Measurements from ENCODE around the gene COP1.

Gene COP1

DNA sequence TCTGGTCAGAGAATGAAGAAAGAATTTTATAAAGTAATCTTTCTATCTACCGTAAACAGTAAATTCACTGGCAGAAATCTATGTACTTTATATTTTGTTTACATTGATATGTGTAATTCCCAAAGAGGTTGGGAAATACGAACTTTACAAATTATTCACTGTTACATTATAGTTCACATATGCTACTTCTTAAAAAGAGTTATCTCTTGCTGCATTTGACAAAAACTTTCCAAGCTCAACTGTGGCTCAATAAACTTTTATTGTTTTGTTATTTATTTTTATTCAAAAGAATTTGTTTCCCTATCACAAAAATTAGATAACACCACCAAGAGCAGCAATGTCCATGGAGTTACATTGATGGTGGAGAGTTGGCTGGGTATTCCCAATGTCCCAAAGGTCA lies 262.5 kb downstream of the COP1 start:
- no peak for DNase-seq

DNA sequence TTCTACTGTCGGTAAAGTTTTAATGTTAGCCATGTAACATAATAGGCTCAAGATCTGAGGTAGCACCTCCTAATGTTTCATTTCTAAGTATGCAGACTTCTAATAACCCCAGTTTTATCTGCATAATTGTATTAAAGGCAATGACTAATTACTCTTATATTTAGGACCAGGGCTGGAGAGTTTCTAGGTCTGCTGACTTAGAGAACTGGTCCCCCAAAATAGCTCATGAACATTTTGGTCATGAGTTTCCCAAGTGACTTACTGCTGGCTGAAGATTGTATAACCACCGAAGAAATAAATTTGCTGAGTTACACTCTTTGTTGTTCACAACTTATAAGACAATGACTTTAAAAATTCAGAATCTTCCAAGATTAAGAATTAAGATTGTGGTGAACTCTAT lies 265.9 kb downstream of the COP1 start:
- DNase-seq = no peak

DNA sequence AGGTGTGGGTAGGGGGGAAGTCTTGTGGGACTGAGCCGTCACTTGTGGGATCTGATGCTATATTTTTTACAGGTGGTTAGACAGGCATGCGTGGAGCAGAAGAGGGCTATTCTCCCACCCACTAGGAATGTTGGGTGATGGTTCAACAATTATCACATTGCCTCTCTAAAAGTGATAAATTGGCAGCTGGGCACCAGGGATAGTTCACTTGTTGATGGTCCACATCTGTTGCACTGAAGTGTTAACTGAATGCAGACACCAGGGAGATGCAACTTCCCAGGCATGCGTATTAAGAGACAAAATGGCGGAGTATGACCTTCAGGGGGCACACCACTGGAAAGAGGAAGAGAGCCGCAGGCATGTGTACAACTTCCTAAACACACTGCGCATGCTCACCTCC lies 270.4 kb downstream of the COP1 start:
- no peak for DNase-seq

DNA sequence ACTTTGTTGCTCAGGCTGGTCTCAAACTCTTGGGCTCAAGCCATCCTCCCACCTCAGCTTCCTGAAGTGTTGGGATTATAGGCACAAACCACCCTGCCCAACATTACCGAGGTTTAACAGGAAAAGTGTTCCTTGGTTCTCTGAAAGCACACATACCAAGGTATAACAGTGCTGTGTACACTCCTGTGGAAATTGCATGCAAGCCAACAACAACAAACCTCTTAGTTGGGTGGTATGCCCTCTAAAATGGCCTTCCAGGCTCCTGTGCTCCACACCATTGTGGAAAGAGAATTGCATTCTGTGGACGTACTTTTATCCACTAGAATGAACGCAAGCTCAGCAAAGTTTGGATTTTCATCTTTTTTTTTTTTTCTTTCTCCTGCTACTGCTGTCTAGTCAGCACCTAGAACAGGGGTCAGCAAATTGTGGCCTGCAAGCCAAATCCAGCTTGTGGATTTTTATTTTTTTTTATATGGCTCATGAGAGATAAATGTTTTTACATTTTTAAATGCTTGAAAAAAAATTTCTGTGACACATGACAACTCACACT lies 271.4 kb downstream of the COP1 start:
- no peak for DNase-seq

DNA sequence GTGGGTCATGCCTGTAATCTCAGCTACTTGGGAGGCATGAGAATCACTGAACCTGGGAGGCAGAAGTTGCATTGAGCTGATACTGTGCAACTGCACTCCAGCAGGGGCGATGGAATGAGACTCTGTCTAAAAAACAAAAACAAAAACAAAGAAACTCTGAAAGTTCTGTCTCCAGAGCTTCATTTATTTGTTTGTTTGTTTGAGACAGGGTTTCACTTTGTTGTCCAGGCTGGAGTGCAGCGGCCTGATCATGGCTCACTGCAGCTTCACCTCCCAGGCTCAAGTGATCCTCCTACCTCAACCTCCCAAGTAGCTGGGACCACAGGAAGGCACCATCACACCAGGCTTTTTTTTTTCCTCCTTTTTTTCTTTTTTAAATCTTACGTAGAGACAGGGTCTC lies 271.9 kb downstream of the COP1 start:
- no peak for DNase-seq

DNA sequence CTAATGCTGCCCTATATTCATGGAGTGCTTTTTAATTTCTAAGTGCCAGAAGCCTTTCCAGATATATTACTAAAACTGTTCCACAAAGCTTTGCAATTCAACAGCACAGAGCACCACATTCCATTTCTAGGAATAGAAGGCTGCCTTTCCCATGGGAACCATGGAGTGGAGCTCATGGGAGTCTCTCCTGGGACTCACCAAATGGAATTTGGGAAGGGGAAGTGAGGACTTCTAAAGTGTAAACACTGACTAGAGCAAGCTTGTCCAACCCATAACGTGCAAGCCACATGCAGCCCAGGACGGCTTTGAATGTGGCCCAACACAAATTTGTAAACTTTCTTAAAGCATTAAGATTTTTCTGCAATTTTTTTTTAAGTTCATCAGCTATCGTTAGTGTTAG lies 273.3 kb downstream of the COP1 start:
- no peak for DNase-seq

DNA sequence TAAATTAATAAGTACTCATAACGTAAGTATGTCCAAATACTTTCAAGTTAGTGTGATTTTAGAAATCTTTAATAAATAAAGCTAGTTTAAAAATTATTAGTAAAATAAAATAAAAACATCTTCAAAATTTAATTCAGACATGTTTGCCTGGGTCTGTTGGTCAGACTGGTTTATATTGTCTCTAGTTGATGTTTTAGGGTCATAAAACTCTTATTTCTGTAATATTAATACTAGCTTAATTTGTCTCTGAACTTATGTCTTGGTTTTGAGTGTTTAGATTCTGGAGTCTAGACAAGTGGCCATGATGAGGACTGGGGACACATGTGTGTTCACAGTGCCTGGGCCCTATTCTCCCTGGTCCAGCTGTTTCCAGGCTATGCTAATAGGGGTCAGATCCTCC lies 279.1 kb downstream of the COP1 start:
- DNase-seq = no peak

DNA sequence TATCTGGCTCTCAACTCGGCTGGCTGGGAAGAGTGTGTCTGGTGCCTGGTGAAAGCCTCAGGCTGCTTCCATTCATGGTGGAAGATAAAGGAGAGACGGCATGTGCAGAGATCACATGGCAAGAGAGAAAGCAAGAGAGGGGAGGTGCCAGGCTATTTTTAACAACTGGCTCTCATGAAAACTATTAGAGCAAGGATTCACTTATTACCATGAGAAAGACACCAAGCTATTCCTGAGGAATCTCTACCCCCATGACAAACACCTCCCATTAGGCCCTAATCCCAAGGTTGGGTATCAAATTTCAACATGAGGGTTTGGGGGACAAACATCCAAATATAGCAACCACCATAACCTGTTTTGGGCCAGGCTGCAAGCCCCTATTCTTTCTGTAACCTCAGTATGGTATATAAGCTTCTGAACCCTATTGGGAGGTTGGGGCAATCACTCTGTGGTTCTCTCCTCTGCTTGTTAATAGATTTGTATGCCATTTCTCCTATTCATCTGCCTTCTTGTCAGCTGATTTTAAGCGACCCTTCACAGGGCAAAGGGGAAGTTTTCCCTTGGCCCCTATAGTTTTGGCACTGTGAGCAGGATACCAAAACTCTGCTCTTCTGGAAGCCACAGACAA lies 284.7 kb downstream of the COP1 start:
- no peak for DNase-seq

DNA sequence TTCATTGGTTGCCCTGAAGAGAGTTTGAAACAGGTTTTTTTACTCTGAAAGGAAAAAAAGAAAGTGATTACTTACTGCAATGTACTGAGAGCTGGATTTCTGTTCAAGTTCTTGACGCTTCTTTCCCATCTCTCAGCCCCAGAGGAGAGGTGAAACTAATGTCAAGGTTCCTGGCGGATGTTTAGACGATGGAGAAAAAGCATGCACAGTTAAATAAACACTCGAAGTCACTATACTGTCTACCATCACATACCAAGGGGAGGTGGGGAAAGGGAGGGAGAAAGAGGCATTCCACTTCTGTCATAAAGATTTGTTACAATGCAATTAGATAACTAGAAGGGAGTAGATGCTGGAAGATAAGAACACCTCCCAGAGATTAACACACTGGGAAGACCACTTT lies 286.7 kb downstream of the COP1 start:
- no peak for DNase-seq

DNA sequence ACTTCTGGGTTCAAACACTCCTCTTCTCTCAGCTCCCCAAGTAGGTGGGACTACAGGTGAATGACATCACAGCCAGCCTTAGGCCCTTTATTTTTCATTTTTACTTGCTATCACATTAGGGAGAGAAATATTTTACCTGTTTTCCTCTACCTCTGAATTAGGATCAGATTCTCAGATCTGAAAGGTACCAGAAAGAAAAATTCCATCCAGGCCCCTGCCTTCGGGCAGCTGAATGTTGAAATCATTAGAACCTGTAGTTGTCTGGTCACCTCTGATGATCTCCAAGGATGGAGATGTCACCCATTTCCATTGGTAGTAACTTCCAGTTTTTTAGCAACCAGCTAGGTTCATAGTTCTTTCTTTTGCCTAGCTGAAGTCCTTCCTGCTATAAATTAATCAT lies 288.1 kb downstream of the COP1 start:
- DNase-seq = no peak

DNA sequence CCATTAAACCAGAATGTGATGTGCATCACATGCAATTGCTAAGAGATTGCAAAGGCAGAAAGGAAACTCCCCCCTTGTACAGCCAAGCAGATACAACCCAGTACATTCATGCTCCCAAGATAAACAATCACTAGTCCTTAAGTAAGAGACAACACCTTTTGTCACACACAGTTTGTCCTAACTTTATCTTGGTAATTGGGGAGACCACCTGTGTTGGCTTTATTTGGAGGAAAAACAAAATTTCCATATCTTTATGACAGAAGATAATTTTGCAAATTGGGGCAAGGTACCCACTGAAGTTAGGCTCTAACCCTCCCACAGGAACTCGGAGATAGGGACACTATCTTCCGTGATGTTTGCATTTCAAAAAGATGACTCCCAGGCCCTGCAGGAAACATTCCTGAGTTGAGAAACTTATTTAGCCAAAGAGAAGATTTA lies 288.7 kb downstream of the COP1 start:
- DNase-seq = no peak

DNA sequence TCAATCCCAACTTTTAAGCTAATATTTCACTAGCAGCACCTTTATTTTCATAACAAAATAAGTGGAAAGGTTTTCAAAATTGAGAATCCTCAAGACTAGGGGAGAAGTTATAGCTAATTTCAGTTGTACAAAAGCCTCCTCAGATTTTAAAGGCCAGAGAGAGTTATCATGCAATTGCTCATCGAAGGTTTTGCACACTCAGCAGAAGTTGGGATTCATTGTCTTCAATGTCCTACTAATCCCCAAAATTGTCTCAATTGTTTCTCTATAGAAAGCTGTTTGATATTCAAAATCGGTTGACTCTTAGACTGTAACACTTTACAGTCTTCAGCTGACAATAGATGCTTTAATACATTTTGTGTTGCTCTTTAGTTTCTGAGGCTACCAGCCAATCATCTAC lies 293.0 kb downstream of the COP1 start:
- no peak for DNase-seq

DNA sequence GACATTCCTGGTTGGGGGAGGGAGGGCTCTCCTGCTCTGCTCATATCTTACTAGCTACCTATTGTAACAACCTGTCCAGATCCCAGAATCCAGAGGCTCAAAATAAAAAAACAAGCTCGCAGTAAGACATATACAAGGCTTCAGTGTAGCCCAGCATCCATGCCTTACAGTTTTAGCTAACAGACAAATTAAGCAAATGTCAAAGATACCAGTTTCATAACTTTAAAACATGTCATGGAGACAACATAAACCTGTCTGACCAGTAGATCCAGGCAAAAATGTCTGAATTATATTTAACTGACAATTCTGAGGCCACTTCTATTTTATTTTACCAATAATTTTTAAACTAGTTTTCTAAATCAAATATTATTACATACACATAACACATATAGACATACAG lies 295.9 kb downstream of the COP1 start:
- no peak for DNase-seq

DNA sequence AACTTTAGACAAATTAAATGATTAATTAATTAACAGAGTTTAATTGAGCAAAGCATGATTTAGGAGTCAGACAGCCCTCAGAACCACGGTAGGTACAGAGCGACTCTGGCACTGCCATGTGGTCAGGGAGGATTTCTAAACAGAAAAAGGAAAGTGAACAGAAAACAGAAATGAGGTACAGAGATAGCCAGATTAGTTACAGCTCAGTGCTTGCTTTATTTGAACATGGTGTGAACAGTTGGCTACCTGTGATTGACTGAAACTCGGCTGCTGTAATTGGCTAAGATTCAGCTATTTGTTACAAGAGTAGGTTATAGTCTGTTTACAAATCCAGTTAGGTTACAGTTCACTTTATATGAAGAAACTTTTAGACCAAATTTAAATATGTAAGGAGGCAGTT lies 300.7 kb downstream of the COP1 start:
- no peak for DNase-seq

DNA sequence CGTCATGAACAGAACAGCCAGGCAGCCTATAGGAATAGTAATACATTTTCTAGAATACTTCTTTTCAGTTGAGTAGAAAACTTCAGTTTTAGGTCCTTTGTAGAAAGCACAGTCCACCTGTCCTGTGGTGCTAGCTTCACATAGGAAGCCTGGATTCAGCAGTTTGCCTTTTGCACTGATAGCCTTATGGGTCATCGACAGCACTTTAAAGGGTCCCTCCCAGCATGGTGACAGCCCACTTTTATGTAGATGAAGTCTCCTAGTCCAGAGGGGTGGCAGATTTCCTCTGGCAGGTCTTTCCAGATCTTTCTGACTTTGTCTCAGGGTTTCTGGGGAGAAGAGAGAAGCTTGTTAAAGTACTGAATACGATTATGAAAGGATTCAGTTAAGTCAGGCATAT lies 302.3 kb downstream of the COP1 start:
- DNase-seq = no peak

DNA sequence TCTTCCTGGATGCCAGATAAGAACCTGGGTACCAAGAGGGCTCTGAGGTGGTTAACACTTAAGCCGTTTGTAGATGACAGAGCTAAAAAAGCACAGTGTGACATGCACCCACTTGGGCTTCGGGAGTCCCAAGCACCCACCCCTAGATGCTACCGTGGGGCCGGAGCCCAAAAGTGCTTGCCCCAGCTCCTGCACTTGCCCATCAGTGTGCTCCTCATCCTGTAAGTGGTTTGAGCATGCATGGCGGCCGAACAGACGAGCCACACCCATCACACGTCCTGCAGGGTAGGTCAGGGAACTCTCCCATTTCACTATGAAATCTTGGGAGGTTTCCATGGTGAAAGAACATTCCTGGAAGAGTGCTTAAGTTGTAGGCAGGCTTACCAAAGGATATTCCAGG lies 304.8 kb downstream of the COP1 start:
- DNase-seq = no peak

DNA sequence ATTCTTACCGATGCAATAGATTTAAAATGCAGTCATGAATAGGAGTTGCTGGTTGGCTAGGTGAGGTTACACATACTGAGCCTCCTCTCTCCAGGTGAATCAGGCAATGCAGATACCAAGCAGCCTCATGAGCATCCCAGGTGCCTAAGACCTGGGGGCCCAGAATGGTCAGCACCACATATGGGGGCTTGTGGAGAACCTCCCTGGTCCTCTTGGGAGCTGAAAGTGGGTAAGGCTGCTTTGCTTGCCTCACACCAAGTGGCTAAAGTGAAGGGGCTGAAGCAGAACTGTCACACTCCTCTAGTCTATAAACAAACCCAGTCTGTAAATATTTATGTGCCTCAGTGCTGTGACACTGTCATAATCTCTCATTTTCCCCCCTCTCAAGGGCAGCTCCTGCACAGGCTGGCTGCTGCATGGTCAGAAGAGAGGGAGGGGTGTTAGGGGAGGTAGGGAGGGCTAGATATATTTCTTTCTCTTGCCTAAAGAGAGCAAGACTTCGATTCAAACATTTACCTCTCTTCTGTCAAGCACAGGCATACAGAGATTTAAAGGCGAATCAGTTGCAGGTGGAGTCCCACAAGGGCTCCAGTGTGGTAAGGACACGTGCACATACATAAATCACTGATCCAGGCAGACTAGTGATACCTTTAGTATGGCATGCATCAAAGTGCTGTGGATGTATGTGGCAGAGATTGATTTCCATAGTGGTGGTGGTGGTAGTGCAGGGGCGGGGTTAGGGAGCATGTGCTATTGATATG lies 305.8 kb downstream of the COP1 start:
- DNase-seq = no peak

DNA sequence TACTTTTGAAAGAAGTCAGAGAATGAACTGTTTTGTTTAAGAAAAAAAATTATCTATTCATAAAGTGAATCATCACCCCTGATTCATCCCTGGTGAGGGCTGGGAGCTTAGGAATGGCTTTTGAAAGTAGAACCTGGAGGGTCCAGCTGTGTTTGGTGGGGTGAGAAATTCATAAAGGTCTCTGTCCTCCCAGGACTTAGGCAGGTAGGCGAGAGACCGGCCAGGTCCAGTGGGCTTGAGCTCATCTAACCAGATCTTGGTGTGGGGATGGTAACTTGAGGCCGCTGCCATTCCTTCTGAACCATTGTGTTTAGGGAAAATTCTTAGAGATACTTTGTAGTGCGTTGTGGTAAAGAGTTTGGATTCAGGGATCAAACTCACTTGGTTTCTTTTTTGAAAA lies 306.9 kb downstream of the COP1 start:
- DNase-seq = no peak

DNA sequence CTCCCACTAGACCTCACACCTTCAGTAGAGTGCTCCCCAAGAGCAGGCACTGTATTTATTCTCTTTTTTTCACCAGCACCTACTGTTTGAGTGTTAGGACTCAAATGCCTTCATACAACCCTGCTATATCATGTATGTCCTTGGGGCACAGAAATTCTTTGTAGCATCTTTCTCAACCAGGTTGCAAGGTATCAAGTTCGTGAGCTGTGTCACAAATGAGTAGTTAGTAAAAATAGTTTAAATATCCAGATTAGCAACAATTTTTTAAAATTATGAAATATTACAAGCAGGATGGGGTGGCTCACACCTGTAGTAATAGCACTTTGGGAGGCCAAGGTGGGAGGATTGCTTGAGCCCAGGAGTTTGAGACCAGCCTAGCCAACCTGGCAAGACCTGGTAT lies 311.1 kb downstream of the COP1 start:
- no peak for DNase-seq
